GM12864 (cell line): ENCODE data around the gene FOXE3.

Experiments used
- DNase-seq: peaks from one replicate; pipeline ENCODE4 v3.0.0-alpha.2; 2011; ENCODE audit warnings: low read depth
- H3K4me3 ChIP-seq: 2 replicates; pipeline ENCODE4 v1.5.1; 2011; ENCODE audit warnings: mild to moderate bottlenecking, low read depth, low read length, control low read depth
- TF ChIP-seq, protein P1 (sequence below): IDR thresholded peaks from 2 replicates; pipeline ENCODE4 v1.5.1; 2011; ENCODE audit warnings: low read depth, mild to moderate bottlenecking, moderate library complexity, low read length, control low read depth, inconsistent platforms; ENCODE audit errors: missing control alignments

FOXE3 gene

DNA sequence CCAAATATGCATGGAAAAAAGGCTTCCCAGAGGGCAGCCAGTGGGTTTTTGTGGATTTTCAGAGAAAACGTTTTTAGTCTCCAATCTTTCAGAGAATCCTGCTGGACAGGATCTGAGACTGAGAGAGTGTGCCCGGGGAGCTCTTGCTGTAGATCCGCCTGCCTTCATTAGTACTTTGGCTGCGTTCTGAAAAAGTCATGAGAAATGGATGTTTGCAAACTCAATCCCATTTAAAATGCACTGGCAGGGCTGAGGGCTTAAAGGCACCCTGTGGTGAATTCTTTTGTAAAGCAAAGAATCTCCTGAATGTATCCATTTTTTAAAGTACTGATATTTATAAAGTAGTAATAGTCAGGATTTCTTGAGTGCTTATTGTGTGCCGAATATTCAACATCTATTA, 44.0 kb downstream of the FOXE3 start:
- no peak overlapping the region for H3K4me3 ChIP-seq
- no peak for DNase-seq
- TF ChIP-seq, protein P1, sequence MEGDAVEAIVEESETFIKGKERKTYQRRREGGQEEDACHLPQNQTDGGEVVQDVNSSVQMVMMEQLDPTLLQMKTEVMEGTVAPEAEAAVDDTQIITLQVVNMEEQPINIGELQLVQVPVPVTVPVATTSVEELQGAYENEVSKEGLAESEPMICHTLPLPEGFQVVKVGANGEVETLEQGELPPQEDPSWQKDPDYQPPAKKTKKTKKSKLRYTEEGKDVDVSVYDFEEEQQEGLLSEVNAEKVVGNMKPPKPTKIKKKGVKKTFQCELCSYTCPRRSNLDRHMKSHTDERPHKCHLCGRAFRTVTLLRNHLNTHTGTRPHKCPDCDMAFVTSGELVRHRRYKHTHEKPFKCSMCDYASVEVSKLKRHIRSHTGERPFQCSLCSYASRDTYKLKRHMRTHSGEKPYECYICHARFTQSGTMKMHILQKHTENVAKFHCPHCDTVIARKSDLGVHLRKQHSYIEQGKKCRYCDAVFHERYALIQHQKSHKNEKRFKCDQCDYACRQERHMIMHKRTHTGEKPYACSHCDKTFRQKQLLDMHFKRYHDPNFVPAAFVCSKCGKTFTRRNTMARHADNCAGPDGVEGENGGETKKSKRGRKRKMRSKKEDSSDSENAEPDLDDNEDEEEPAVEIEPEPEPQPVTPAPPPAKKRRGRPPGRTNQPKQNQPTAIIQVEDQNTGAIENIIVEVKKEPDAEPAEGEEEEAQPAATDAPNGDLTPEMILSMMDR, result no peak

DNA sequence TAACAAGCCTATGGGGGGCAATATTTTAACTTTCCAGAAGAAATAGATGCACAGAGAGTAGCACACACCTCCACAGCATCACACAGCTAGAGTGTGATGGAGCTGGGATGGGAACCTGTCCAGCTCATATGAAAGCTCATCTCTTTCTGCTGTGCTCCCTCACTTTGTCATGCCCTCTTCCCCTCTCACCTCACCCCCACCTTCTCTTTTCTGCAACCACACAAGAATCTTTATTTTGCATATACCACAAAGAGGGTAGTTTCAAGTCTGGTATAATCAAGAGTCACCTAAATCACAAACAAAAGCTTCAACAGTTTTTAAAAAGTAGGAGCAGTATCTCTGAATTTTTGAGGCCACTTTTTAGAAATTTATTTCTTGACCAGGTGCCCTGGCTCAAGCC, 44.4 kb downstream of the FOXE3 start:
- TF ChIP-seq, protein P1, result no peak
- no peak for DNase-seq
- no peak overlapping the region for H3K4me3 ChIP-seq

DNA sequence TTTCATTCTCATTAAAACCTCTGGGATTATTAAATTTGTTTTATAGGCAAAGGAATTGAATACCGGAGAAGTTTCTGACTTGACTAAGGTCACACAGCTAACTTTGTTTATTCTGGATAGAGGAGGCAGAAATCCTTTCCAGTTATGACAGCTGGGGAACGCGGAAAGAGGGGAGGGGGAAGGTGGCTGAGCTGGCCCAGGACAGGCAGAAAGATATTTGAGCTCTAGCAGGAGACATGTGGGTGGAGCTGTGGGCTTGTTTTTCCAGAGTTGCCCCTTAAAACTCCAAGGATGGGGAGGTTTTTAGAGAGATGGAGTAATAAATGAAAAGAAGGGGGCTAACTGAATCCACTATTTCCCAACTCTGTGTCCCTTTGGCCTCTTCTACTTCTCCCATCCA, 49.5 kb downstream of the FOXE3 start:
- DNase-seq, result no peak
- H3K4me3 ChIP-seq, result no peak overlapping the region
- TF ChIP-seq, protein P1, result no peak
